Amniotic stem cell (primary cell): ENCODE results near the gene HPF1.
"Not testable (repeated sequence)": the region's sequence is repeated elsewhere in the genome, so short reads cannot be mapped to it uniquely, and the experiment has no call there.

Experiments used
- DNase-seq: peaks from one replicate; lab custom pipeline; 2025; lab: John Stamatoyannopoulos, UW

HPF1 gene

GRCh38 chr4:169757575-169758184, at the start of gene HPF1:
Gene HPF1, minus strand, starts transcription at chr4:169757944. Its CDS starts 67 bp downstream, at chr4:169757877.
- peak; percentile 84 for DNase-seq

- not testable (repeated sequence) for DNase-seq
These were observed 49.0 kb upstream of the HPF1 start for GRCh38 chr4:169806770-169807169.

GRCh38 chr4:169803413-169803812, 45.7 kb upstream of the HPF1 start:
- no peak for DNase-seq

- no peak for DNase-seq
These were observed 45.1 kb upstream of the HPF1 start for GRCh38 chr4:169802873-169803272.

- DNase-seq, result no peak
These were observed 42.8 kb upstream of the HPF1 start for GRCh38 chr4:169800541-169800940.

GRCh38 chr4:169799260-169799659, 41.5 kb upstream of the HPF1 start:
- DNase-seq, result no peak

GRCh38 chr4:169795585-169795984, 37.8 kb upstream of the HPF1 start:
- DNase-seq, result no peak

GRCh38 chr4:169791527-169792156, 33.9 kb upstream of the HPF1 start:
- peak; percentile 78 for DNase-seq

GRCh38 chr4:169791062-169791461, 33.3 kb upstream of the HPF1 start:
- DNase-seq, result no peak

- DNase-seq, result no peak
These were observed 17.0 kb upstream of the HPF1 start for GRCh38 chr4:169774466-169775445.

- no peak for DNase-seq
These were observed 16.1 kb upstream of the HPF1 start for GRCh38 chr4:169773889-169774288.

- not testable (repeated sequence) for DNase-seq
These were observed 13.9 kb upstream of the HPF1 start for GRCh38 chr4:169771556-169772080.

- DNase-seq, result no peak
These were observed 12.7 kb upstream of the HPF1 start for GRCh38 chr4:169770416-169770815.

- no peak for DNase-seq
These were observed 10.6 kb upstream of the HPF1 start for GRCh38 chr4:169768385-169768784.

GRCh38 chr4:169766741-169767140, 9.0 kb upstream of the HPF1 start:
- no peak for DNase-seq

GRCh38 chr4:169765835-169766234, 8.1 kb upstream of the HPF1 start:
- DNase-seq, result no peak

- no peak for DNase-seq
These were observed 4.1 kb upstream of the HPF1 start for GRCh38 chr4:169761846-169762245.

- no peak for DNase-seq
These were observed 738 bp upstream of the HPF1 start for GRCh38 chr4:169758401-169758962.

GRCh38 chr4:169756971-169757574, 671 bp downstream of the HPF1 start:
- DNase-seq, result no peak

GRCh38 chr4:169745291-169745690, 12.5 kb downstream of the HPF1 start:
- peak; percentile 9 for DNase-seq

- no peak for DNase-seq
These were observed 13.1 kb downstream of the HPF1 start for GRCh38 chr4:169744601-169745000.

GRCh38 chr4:169741569-169741968, 16.2 kb downstream of the HPF1 start:
- no peak for DNase-seq
